Upper lobe of right lung (tissue), 1 donor: ENCODE measurements around the gene PAX3. TPM values are rescaled to one million over a fixed set of nuclear protein-coding genes. Genes with fewer than 3 reads are reported as not detected.

ENCODE experiments used
- ATAC-seq: fragments of 200-7000 bp; cut with Tn5 transposase; one replicate; pipeline ENCODE4 v1.9.1; 2020; ENCODE audit warnings: mild to moderate bottlenecking, moderate library complexity
- DNase-seq: peaks from one replicate; pipeline ENCODE4 v3.0.0-alpha.2; 2020
- H3K27ac ChIP-seq: fragments of 200-600 bp; one replicate; pipeline ENCODE4 v1.8.0; 2022
- H3K27me3 ChIP-seq: fragments of 200-600 bp; one replicate; pipeline ENCODE4 v1.8.0; 2022; ENCODE audit warnings: mild to moderate bottlenecking
- H3K36me3 ChIP-seq: fragments of 200-600 bp; one replicate; pipeline ENCODE4 v1.8.0; 2022
- H3K4me1 ChIP-seq: fragments of 200-600 bp; one replicate; pipeline ENCODE4 v1.8.0; 2022
- H3K4me3 ChIP-seq: fragments of 200-600 bp; one replicate; pipeline ENCODE4 v1.8.0; 2022; ENCODE audit warnings: mild to moderate bottlenecking
- H3K9me3 ChIP-seq: fragments of 200-600 bp; one replicate; pipeline ENCODE4 v1.8.0; 2022
- intact Hi-C: fragments of 100-400 bp; cut with DNase I; formaldehyde crosslinking; loops from one replicate; pipeline ENCODE4 v1.11.0; 2022
- total RNA-seq: library from RNA; stranded (reverse); fragmentation: NEBNext Ultra II Directional; extraction: Animal tissue kit (Norgen Biotek cat#: 25700); gene quantifications from one replicate; pipeline ENCODE4 v1.2.1, GENCODE V29; 2021
- TF ChIP-seq, protein P1 (sequence below): fragments of 200-600 bp; IDR thresholded peaks from one replicate; pipeline ENCODE4 v1.8.0; 2022; ENCODE audit warnings: antibody characterized with exemption
- donor health status: DM: no; HTN: yes; CAD: no; lungs with severe emphysema.

Gene PAX3
- total RNA-seq, 1 donor from 2014 or later = not detected

DNA sequence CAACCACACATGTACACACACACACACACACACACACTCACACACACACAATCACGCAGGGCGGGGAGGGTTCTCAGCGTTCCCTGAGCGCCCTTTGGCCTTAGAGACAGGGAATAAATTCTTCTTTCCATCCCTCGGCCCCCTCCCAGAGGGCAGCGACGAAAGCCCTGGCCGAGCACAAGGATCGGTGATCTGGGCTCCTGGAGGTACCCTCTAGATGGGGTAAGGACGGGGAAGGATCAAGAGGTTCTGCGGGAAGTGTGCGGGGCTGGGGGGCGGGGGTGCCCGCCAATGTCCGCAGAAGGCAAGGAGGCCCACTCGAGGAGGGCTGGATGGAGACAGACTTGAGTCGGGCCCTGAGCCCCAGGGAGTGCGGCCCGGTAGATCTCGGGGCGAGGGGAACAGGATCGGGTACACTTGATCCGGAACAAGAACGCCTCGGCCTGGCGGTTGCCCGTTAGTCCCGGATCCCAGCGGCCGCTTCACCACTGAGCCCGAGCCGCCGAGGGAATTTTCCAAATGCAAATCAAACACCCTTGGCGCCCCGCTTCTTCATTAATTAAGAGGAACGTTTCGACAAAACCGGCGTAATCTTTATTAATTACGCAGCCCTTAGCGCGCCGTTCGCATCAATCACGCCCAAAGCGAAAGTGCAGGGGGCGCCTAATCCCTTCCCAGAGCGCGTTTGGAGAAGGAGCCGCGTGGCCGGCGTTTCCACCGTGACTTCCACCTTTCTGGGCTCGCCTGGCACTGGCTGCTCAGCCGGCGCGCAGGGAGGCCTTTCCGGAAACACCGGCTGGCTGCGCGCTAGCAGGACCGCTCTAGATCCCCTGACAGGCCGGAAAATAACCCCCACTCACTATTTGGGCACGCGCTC lies 7.0 kb upstream of the PAX3 start:
- TF ChIP-seq, protein P1, sequence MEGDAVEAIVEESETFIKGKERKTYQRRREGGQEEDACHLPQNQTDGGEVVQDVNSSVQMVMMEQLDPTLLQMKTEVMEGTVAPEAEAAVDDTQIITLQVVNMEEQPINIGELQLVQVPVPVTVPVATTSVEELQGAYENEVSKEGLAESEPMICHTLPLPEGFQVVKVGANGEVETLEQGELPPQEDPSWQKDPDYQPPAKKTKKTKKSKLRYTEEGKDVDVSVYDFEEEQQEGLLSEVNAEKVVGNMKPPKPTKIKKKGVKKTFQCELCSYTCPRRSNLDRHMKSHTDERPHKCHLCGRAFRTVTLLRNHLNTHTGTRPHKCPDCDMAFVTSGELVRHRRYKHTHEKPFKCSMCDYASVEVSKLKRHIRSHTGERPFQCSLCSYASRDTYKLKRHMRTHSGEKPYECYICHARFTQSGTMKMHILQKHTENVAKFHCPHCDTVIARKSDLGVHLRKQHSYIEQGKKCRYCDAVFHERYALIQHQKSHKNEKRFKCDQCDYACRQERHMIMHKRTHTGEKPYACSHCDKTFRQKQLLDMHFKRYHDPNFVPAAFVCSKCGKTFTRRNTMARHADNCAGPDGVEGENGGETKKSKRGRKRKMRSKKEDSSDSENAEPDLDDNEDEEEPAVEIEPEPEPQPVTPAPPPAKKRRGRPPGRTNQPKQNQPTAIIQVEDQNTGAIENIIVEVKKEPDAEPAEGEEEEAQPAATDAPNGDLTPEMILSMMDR = no peak
- Histone ChIP-seq H3K4me3 (peak overlapping the region; percentile 49), H3K27me3 (peaks cover 100% of the 10 kb centered on the region), H3K27ac (no peak overlapping the region), H3K36me3 (no peaks in the 10 kb centered on the region), H3K9me3 (no peaks in the 10 kb centered on the region), H3K4me1 (peaks cover 8% of the 10 kb centered on the region)
- ATAC-seq (peak; percentile 16), DNase-seq (no peak)
- intact Hi-C loops = no loop called here

DNA sequence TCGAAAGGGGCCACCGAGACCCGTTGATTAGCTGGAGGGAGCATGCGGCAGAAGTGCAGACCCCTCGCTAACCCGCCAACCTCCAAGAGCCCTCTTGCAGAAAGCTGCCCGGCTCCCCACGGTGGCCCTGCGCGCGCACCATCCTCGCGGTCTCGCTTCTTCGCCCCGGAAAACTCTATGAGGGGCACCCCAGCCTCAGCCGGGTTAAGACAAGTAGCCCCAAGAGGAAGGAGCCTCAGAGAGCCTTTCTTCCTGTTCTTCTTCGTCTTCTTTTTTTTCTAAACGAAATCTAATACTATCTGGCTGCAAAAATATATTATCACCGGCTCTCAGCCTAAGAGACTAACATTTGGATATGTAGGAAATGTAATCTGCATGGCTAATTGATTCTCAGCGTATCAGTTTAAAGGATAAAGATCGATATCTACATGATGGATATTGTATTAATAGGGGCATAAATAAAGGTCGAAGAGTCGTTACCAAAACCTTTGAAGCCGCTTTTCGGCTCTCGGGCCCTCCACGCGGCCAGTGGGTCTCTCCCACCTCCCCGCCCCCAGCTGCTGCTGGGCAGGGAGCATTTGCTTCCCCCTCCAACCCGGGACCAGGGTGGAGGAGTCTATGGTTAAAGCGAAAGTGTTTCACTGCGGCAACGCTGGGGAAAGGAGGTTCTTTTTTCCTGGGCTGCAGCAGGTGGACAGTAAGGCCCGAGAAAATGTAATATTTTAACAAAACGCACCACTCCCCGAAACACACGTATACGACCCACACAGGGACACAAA lies 6.1 kb upstream of the PAX3 start:
- TF ChIP-seq, protein P1 = no peak
- no peak for DNase-seq
- no peak for ATAC-seq
- Histone ChIP-seq H3K27ac (no peak overlapping the region), H3K36me3 (no peaks in the 10 kb centered on the region), H3K4me3 (peak overlapping the region; percentile 49), H3K4me1 (peaks cover 8% of the 10 kb centered on the region), H3K9me3 (no peaks in the 10 kb centered on the region), H3K27me3 (peaks cover 100% of the 10 kb centered on the region)
- intact Hi-C loops = no loop called here

DNA sequence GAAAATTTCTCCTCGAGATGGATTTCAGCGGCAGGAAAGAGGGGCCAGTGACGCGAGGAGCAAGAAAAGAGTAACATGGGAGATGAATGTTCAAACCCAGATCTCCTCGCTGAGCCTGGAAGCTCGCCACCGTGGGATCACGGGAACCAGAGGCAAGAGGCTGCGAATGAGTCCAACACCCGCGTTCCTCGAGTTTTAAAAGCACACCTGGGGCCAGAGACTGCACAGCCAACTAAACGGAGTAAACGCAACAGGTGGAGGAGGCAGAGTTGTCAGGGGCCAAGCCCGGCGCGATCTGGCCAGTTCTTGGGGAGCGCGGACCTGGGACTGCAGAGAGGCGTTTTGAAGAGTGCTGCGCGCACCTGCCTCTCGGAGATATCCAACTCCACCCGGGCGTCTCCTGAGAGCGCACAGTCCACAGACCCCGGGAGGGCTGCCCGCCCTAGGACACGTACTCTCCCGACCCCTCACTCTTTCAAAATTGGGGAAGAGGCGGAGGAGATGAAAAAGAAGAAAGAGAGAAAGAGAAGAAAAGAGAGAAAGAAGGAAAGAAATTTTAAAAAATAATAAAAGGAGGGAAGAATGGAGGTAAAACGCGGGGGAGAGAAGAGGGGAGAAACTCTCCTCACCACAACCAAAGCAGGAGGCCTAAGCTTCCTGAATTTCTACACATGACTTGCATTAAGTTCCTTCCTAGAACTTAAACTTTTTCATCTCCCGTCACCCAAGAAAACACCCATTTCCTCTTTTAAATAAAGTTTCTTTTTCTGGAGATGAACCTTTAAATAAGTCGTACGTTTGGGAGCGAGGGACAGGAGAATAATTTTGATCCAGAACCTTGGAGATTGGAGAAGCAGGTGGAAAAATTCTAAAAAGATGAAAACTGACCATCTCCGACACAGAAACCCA lies 5.3 kb upstream of the PAX3 start:
- H3K27ac ChIP-seq = no peak overlapping the region
- peaks cover 8% of the 10 kb centered on the region for H3K4me1 ChIP-seq
- no peaks in the 10 kb centered on the region for H3K9me3 ChIP-seq
- peaks cover 99% of the 10 kb centered on the region for H3K27me3 ChIP-seq
- ATAC-seq (no peak), DNase-seq (no peak)
- intact Hi-C loops = no loop called here
- no peaks in the 10 kb centered on the region for H3K36me3 ChIP-seq
- peak overlapping the region; percentile 49 for H3K4me3 ChIP-seq
- TF ChIP-seq, protein P1 = no peak

DNA sequence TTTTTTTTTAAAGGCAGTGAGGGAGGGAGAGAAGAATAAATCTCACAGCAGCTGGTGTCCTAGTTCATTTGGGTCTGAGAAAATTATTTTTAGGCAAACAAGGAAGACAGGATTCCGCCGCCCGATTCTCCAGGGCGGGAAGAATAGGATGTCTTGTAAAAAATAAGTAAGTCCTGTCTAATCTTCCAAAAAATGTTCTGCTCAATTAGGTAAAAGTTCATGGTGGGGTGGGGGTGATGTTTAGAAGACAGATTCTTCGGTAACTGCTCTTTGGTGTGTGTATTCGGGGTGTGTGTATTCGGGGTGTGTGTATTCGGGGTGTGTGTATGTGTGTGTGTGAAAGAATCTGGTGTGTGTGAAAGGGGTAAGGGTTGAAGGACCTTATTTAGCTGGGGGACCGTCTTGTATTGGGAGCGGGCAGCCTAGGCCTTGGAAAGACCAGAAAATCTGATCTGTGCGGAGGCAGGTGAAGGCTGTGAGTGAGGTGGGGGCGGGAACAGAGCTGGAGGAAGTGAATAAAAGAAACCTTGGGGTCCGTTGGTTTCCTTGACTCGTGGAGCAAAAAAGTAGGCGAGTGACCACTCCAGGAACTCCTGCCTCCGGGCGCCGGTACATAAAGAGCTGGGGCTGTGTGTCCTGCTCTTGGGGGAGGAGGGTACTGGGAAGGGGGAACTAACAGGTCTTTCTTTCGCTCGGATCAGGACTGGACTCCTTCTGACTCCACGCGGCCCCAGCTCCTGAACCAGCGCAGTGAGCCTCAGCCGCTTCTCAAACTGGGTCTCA lies 4.4 kb upstream of the PAX3 start:
- Histone ChIP-seq H3K4me3 (no peak overlapping the region), H3K4me1 (peaks cover 8% of the 10 kb centered on the region), H3K27me3 (peaks cover 99% of the 10 kb centered on the region), H3K36me3 (no peaks in the 10 kb centered on the region), H3K9me3 (no peaks in the 10 kb centered on the region), H3K27ac (no peak overlapping the region)
- ATAC-seq = no peak
- TF ChIP-seq, protein P1 = no peak
- intact Hi-C loops = no loop called here
- no peak for DNase-seq
